Mesendoderm (in vitro differentiated cells): ENCODE data around the gene IL1RN.

Experiments
- DNase-seq: peaks from one replicate; pipeline ENCODE4 v3.0.0; 2013
- H2AK5ac ChIP-seq: 2 replicates; pipeline ENCODE4 v1.6.1; 2013; ENCODE audit warnings: low read length, inconsistent platforms
- H2BK120ac ChIP-seq: 2 replicates; pipeline ENCODE4 v1.6.1; 2013; ENCODE audit warnings: low read depth, mild to moderate bottlenecking, low read length, moderate library complexity, mixed read lengths
- H2BK15ac ChIP-seq: replicated peaks from 2 replicates; pipeline ENCODE4 v1.6.1; 2013; ENCODE audit warnings: low read depth, mild to moderate bottlenecking, moderate library complexity
- H2BK5ac ChIP-seq: 2 replicates; pipeline ENCODE4 v1.6.1; 2013; ENCODE audit warnings: low read length, inconsistent platforms
- H3K18ac ChIP-seq: 2 replicates; pipeline ENCODE4 v1.6.1; 2013; ENCODE audit warnings: mild to moderate bottlenecking, low read length, mixed read lengths
- H3K23ac ChIP-seq: one replicate; pipeline ENCODE4 v1.6.1; 2013; ENCODE audit warnings: low read length
- H3K27ac ChIP-seq: 2 replicates; pipeline ENCODE4 v1.5.1; 2013; ENCODE audit warnings: low read depth, mild to moderate bottlenecking, inconsistent platforms, low read length, moderate library complexity
- H3K27me3 ChIP-seq: 2 replicates; pipeline ENCODE4 v1.6.1; 2013; ENCODE audit warnings: low read length, control low read depth, mild to moderate bottlenecking, inconsistent platforms; ENCODE audit not compliant: insufficient read depth, poor library complexity
- H3K36me3 ChIP-seq: 2 replicates; pipeline ENCODE4 v1.6.1; 2013; ENCODE audit warnings: low read length, inconsistent platforms; ENCODE audit not compliant: control insufficient read depth, insufficient read depth
- H3K4ac ChIP-seq: one replicate; pipeline ENCODE4 v1.6.1; 2013; ENCODE audit warnings: low read depth, mild to moderate bottlenecking, low read length, moderate library complexity
- H3K4me1 ChIP-seq: 2 replicates; pipeline ENCODE4 v1.6.1; 2013; ENCODE audit warnings: low read depth, low read length, inconsistent platforms; ENCODE audit not compliant: control insufficient read depth
- H3K4me2 ChIP-seq: 2 replicates; pipeline ENCODE4 v1.6.1; 2013; ENCODE audit warnings: low read length
- H3K4me3 ChIP-seq: 2 replicates; pipeline ENCODE4 v1.5.1; 2013; ENCODE audit warnings: mild to moderate bottlenecking, low read length
- H3K56ac ChIP-seq: one replicate; pipeline ENCODE4 v1.6.1; 2013; ENCODE audit warnings: low read length
- H3K79me1 ChIP-seq: 2 replicates; pipeline ENCODE4 v1.6.1; 2013; ENCODE audit warnings: low read length, inconsistent platforms
- H3K79me2 ChIP-seq: 2 replicates; pipeline ENCODE4 v1.6.1; 2013; ENCODE audit warnings: mild to moderate bottlenecking, low read length; ENCODE audit not compliant: control insufficient read depth, insufficient read depth
- H3K9ac ChIP-seq: 2 replicates; pipeline ENCODE4 v1.6.1; 2013; ENCODE audit warnings: low read length, inconsistent platforms
- H4K5ac ChIP-seq: one replicate; pipeline ENCODE4 v1.6.1; 2013; ENCODE audit warnings: low read length
- H4K8ac ChIP-seq: one replicate; pipeline ENCODE4 v1.6.1; 2013; ENCODE audit warnings: low read depth, mild to moderate bottlenecking, control low read depth, low read length, moderate library complexity
- WGBS: extraction: QIAGEN DNeasy Blood & Tissue Kit; methylation state at CpG from one replicate; pipeline ENCODE4 v1.1.7; 2013; ENCODE audit warnings: low lambda C conversion rate, missing lambda C conversion rate; ENCODE audit not compliant: insufficient coverage; ENCODE audit errors: extremely low coverage; 5-methylcytosine and 5-hydroxymethylcytosine counted together

Gene IL1RN

GRCh38 chr2:113162869-113163268 lies 35.5 kb downstream of the IL1RN start:
- Histone ChIP-seq H3K27me3 (no peaks in the 10 kb centered on the region), H3K4me3 (no peak overlapping the region), H3K36me3 (no peaks in the 10 kb centered on the region), H3K18ac (no peak overlapping the region), H2BK5ac (no peak overlapping the region), H3K23ac (no peak overlapping the region), H3K79me2 (no peaks in the 10 kb centered on the region), H4K8ac (no peak overlapping the region), H3K56ac (no peak overlapping the region), H3K4me2 (no peak overlapping the region), H2BK15ac (no peak overlapping the region), H3K4me1 (peaks cover 6% of the 10 kb centered on the region), H4K5ac (no peak overlapping the region), H3K79me1 (no peaks in the 10 kb centered on the region), H2BK120ac (no peak overlapping the region), H3K9ac (no peak overlapping the region), H3K27ac (no peak overlapping the region), H3K4ac (no peak overlapping the region), H2AK5ac (no peak overlapping the region)
- no peak for DNase-seq

GRCh38 chr2:113164215-113164929 lies 37.0 kb downstream of the IL1RN start:
- no peak overlapping the region for H3K4ac ChIP-seq
- H3K4me2 ChIP-seq = no peak overlapping the region
- no peak overlapping the region for H2BK120ac ChIP-seq
- no peak overlapping the region for H4K8ac ChIP-seq
- no peak overlapping the region for H3K9ac ChIP-seq
- H4K5ac ChIP-seq = no peak overlapping the region
- no peaks in the 10 kb centered on the region for H3K36me3 ChIP-seq
- no peak overlapping the region for H3K27ac ChIP-seq
- no peaks in the 10 kb centered on the region for H3K79me1 ChIP-seq
- H3K23ac ChIP-seq = no peak overlapping the region
- no peaks in the 10 kb centered on the region for H3K79me2 ChIP-seq
- H2BK15ac ChIP-seq = no peak overlapping the region
- H3K27me3 ChIP-seq = no peaks in the 10 kb centered on the region
- no peak overlapping the region for H2AK5ac ChIP-seq
- no peak overlapping the region for H3K4me3 ChIP-seq
- no peaks in the 10 kb centered on the region for H3K4me1 ChIP-seq
- no peak for DNase-seq
- H3K56ac ChIP-seq = no peak overlapping the region
- no CpG with 5 or more reads among the region's 11 CpGs for WGBS
- H2BK5ac ChIP-seq = no peak overlapping the region
- no peak overlapping the region for H3K18ac ChIP-seq

GRCh38 chr2:113164930-113165585 lies 37.7 kb downstream of the IL1RN start:
- no peak overlapping the region for H3K9ac ChIP-seq
- no peaks in the 10 kb centered on the region for H3K79me1 ChIP-seq
- no peaks in the 10 kb centered on the region for H3K4me1 ChIP-seq
- H3K27ac ChIP-seq = no peak overlapping the region
- H3K56ac ChIP-seq = no peak overlapping the region
- H3K27me3 ChIP-seq = no peaks in the 10 kb centered on the region
- no peak overlapping the region for H2BK5ac ChIP-seq
- no CpG with 5 or more reads among the region's 10 CpGs for WGBS
- DNase-seq = peak; percentile 82
- no peak overlapping the region for H3K4me2 ChIP-seq
- no peak overlapping the region for H3K4me3 ChIP-seq
- H2BK15ac ChIP-seq = no peak overlapping the region
- H3K23ac ChIP-seq = no peak overlapping the region
- H3K4ac ChIP-seq = no peak overlapping the region
- H3K18ac ChIP-seq = no peak overlapping the region
- no peak overlapping the region for H2AK5ac ChIP-seq
- no peak overlapping the region for H4K8ac ChIP-seq
- no peak overlapping the region for H4K5ac ChIP-seq
- H3K36me3 ChIP-seq = no peaks in the 10 kb centered on the region
- H2BK120ac ChIP-seq = no peak overlapping the region
- no peaks in the 10 kb centered on the region for H3K79me2 ChIP-seq

GRCh38 chr2:113166187-113166645 lies 38.8 kb downstream of the IL1RN start:
- no peak overlapping the region for H3K27ac ChIP-seq
- no peak overlapping the region for H3K9ac ChIP-seq
- no peak overlapping the region for H3K4ac ChIP-seq
- no peak overlapping the region for H4K8ac ChIP-seq
- H3K18ac ChIP-seq = no peak overlapping the region
- H3K79me1 ChIP-seq = no peaks in the 10 kb centered on the region
- no peak overlapping the region for H2BK5ac ChIP-seq
- no peak overlapping the region for H2BK15ac ChIP-seq
- no peak overlapping the region for H3K23ac ChIP-seq
- H2BK120ac ChIP-seq = no peak overlapping the region
- no peaks in the 10 kb centered on the region for H3K4me1 ChIP-seq
- H3K27me3 ChIP-seq = no peaks in the 10 kb centered on the region
- H3K4me3 ChIP-seq = no peak overlapping the region
- DNase-seq = no peak
- H2AK5ac ChIP-seq = no peak overlapping the region
- H3K4me2 ChIP-seq = no peak overlapping the region
- WGBS = no CpG with 5 or more reads among the region's 7 CpGs
- no peaks in the 10 kb centered on the region for H3K79me2 ChIP-seq
- no peak overlapping the region for H3K56ac ChIP-seq
- H4K5ac ChIP-seq = no peak overlapping the region
- H3K36me3 ChIP-seq = no peaks in the 10 kb centered on the region

- Histone ChIP-seq H2AK5ac (no peak overlapping the region), H3K79me2 (no peaks in the 10 kb centered on the region), H3K56ac (no peak overlapping the region), H4K5ac (no peak overlapping the region), H3K23ac (no peak overlapping the region), H4K8ac (no peak overlapping the region), H2BK5ac (no peak overlapping the region), H3K18ac (no peak overlapping the region), H3K4me2 (no peak overlapping the region), H3K9ac (no peak overlapping the region), H3K4me1 (no peaks in the 10 kb centered on the region), H3K36me3 (no peaks in the 10 kb centered on the region), H3K27ac (no peak overlapping the region), H3K4ac (no peak overlapping the region), H2BK15ac (no peak overlapping the region), H3K27me3 (no peaks in the 10 kb centered on the region), H3K4me3 (no peak overlapping the region), H2BK120ac (no peak overlapping the region), H3K79me1 (no peaks in the 10 kb centered on the region)
- WGBS = no CpG with 5 or more reads among the region's 12 CpGs
- no peak for DNase-seq
These were observed 39.9 kb downstream of the IL1RN start for GRCh38 chr2:113167115-113167932.
